BJ (cell line): ENCODE data around the gene C1orf167. TPM values are rescaled to one million over a fixed set of nuclear protein-coding genes. Genes with fewer than 3 reads are reported as not detected.

Source experiments
- CTCF ChIA-PET: fragments of 350-600 bp; formaldehyde crosslinking; extraction: SDS; loops from one replicate; lab custom pipeline; 2021; ENCODE audit warnings: antibody characterized with exemption, inconsistent platforms; lab: Yijun Ruan, JAX
- POLR2A ChIA-PET: fragments of 300-600 bp; sonication (Branson Sonifier 250); formaldehyde crosslinking; extraction: SDS; loops from one replicate; lab custom pipeline; 2021; ENCODE audit warnings: antibody characterized with exemption; lab: Charles Lee
- DNase-seq: peaks from one replicate; pipeline ENCODE4 v3.0.0-alpha.2; 2011; ENCODE audit warnings: low read depth
- H3K27me3 ChIP-seq: 2 replicates; pipeline ENCODE4 v1.6.0; 2011; ENCODE audit warnings: low read length; ENCODE audit not compliant: control insufficient read depth, insufficient read depth
- H3K36me3 ChIP-seq: 2 replicates; pipeline ENCODE4 v1.5.1; 2011; ENCODE audit warnings: low read length; ENCODE audit not compliant: control insufficient read depth, insufficient read depth
- H3K4me3 ChIP-seq: 2 replicates; pipeline ENCODE4 v1.5.1; 2011; ENCODE audit warnings: low read depth, mild to moderate bottlenecking, control low read depth, low read length
- polyA plus RNA-seq: library from polyadenylated mRNA; depleted of rRNA; stranded (reverse); fragments of >200 nt; gene quantifications from 2 replicates; pipeline ENCODE4 v1.2.3, GENCODE V29; 2011
- TF ChIP-seq, protein P1 (sequence below): IDR thresholded peaks from 2 replicates; pipeline ENCODE4 v1.5.1; 2011; ENCODE audit warnings: low read depth, mild to moderate bottlenecking, control low read depth, inconsistent platforms, low read length, moderate library complexity; ENCODE audit not compliant: insufficient read depth

Gene C1orf167
- polyA plus RNA-seq, 1 experiment, result 0.54 TPM

DNA sequence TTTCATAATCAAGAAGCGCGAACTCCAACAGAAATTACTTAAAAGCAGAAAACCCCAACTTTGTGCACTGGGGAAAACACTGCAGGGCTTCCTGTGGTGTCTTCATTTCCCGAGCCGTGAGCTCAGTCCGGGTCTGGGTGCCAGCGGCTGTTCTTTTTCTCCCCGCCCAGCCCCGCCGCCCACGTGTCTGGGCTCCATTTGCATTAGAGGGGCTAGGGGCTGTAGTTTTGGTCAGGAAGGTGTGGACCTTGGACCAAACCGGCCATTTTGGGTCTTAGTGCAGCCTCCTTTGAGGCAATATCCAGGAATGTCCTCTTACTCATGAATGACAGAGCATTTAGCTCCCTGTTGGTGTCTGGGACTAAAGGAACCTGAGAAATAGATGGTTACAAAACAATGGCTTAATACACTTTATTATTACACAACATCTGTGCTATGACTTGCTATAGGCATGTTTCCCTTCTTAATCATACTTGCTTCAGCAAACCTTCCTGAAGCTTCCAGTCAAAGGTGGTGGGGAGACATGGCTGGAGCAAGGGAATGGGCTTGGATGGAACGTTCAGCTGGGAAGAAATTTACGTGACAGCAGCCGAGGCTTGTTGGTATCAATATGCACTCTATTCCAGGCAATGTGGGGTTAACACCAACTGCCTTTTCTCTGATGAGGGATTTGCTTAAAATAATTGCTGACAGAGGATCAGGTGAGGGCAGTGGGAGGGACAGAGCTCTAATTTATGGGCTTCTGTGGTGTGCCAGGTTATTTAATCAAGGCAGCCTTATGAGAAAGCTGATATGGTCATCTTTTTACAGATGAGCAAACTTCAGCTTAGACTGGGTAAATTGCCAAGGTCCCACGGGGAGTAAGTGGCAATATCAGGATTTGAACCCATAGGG, 25.0 kb upstream of the C1orf167 start:
- no peaks in the 10 kb centered on the region for H3K36me3 ChIP-seq
- TF ChIP-seq, protein P1, sequence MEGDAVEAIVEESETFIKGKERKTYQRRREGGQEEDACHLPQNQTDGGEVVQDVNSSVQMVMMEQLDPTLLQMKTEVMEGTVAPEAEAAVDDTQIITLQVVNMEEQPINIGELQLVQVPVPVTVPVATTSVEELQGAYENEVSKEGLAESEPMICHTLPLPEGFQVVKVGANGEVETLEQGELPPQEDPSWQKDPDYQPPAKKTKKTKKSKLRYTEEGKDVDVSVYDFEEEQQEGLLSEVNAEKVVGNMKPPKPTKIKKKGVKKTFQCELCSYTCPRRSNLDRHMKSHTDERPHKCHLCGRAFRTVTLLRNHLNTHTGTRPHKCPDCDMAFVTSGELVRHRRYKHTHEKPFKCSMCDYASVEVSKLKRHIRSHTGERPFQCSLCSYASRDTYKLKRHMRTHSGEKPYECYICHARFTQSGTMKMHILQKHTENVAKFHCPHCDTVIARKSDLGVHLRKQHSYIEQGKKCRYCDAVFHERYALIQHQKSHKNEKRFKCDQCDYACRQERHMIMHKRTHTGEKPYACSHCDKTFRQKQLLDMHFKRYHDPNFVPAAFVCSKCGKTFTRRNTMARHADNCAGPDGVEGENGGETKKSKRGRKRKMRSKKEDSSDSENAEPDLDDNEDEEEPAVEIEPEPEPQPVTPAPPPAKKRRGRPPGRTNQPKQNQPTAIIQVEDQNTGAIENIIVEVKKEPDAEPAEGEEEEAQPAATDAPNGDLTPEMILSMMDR, result no peak
- H3K27me3 ChIP-seq, result no peaks in the 10 kb centered on the region
- ChIA-PET POLR2A (no interaction called here), CTCF (interaction anchor here (0.7 to 2.5 kb wide), 6 partner anchors 12 to 700 kb away, joined by 3 to 14 read pairs (median 3); partner anchors contain the start of gene FBXO6)
- DNase-seq, result peak; percentile 39
- H3K4me3 ChIP-seq, result peak overlapping the region; percentile 85

DNA sequence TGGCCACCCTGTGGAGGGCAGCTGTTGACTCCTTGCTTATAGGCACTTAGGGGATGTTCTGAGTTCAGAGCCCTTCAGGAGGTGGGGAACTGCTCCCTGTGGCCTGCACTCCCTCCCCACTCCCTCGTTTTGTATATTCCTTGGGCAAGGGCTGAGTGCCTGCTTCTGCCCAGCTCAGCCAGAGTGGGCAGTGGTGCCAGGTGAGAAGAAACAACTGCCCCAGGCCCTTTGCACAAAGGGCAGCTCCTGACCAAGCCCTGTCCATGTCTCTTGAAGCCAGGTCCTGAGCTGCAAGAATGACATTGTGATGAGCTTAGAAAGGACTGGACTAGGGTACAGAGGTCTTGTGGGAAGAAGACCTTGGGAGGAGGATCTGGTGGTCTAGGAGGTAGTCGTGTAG, 23.9 kb upstream of the C1orf167 start:
- no peak for DNase-seq
- POLR2A ChIA-PET, result no interaction called here
- H3K36me3 ChIP-seq, result no peaks in the 10 kb centered on the region
- H3K4me3 ChIP-seq, result no peak overlapping the region
- TF ChIP-seq, protein P1, result no peak
- no peaks in the 10 kb centered on the region for H3K27me3 ChIP-seq
- CTCF ChIA-PET, result interaction anchor here (0.7 to 1.9 kb wide), 3 partner anchors 74 to 196 kb away, joined by 3 to 9 read pairs (median 3); partner anchors contain the start of gene FBXO6

DNA sequence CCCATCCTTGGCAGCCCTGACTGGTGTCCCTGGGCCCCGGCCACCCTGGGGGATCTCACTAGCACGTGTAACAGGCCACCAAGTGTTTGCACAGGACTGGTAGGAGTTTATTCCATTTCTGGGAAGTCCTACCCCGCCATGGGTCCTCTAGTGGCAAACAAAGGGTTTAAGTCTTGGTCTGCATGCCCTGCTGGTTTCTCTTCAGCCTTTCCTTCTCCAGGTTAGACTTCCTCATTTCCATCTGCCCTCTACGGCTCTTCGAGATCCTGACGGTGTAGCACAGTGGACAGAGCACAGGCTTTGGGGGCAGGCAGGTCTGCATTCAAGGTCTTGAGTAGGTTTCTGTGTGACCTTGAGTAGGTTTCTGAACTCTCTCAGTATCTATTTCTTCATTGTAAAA, 23.2 kb upstream of the C1orf167 start:
- TF ChIP-seq, protein P1, result no peak
- ChIA-PET POLR2A (no interaction called here), CTCF (no interaction called here)
- Histone ChIP-seq H3K4me3 (no peak overlapping the region), H3K36me3 (no peaks in the 10 kb centered on the region), H3K27me3 (no peaks in the 10 kb centered on the region)
- DNase-seq, result no peak

DNA sequence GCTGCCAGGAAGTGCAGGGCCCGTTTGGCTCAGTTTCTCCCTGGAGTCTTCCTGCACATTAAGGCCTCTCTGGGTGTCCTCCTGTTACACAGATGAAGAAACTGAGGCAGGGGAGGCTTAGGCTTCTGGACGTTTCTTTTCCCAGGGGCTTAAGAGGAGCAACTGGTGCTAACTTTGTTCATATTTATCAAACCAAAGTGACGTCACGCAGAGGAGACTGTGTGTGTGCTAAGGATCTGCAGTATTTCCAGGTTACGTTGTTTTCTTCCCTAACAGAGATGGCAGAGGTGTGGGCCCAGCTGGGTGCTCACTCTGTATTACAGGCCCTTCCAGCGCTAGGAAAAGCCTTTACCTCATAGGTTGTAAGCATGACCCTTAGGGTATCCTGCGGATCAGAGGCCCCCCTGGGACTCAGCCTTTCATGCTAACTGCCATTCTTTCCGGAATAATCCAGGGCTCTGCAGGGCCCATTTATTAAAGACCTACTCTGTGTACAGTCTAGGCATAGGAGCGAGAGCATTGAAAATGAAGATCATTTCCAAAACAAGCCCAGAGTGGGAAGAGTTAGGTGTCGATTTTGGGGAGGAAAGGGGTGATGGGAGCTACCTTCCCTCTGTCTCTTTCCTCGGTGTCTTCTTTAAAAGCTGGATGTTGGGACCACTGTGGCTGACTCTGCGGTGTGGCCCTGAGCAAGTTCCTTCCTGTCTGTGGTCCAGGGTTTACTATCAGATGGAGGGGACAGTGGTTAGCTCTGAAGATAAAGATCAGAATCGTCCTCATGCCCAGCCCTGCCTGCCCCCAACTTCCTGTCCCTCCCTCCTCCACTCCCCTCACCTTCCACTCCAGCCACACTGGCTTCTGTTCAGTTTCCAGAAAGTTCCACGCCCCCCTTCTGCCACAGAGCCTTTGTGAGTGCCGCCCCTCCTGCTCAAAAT, 21.5 kb upstream of the C1orf167 start:
- Histone ChIP-seq H3K4me3 (no peak overlapping the region), H3K27me3 (no peaks in the 10 kb centered on the region), H3K36me3 (no peaks in the 10 kb centered on the region)
- no peak for DNase-seq
- TF ChIP-seq, protein P1, result no peak
- ChIA-PET CTCF (no interaction called here), POLR2A (no interaction called here)

DNA sequence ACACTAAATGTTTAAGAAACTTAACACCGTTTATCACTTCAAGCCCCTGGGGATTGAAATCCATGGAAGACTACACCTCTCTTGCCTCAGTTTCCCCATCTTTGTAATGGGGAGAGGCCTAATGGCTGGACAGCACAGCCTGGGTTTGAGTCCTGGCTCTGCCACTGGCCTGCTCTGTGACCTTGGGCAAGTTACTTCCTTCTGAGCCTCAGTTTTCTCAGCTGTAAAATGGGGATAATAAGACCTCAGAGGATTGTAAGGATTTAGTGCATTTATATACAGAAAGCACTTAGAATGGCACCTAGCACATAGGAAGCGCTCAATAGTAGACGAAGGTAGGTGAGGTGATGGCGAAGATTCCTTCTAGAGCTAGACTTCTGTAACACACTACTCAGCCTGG, 20.5 kb upstream of the C1orf167 start:
- CTCF ChIA-PET, result no interaction called here
- no peak overlapping the region for H3K4me3 ChIP-seq
- H3K27me3 ChIP-seq, result no peaks in the 10 kb centered on the region
- POLR2A ChIA-PET, result no interaction called here
- no peak for DNase-seq
- H3K36me3 ChIP-seq, result no peaks in the 10 kb centered on the region
- TF ChIP-seq, protein P1, result no peak
